AG04449 (cell line): ENCODE measurements around the gene EXTL1.

Experiments used
- CTCF ChIA-PET: fragments of 350-600 bp; formaldehyde crosslinking; extraction: SDS; loops from one replicate; lab custom pipeline; 2021; ENCODE audit warnings: antibody characterized with exemption; lab: Yijun Ruan, JAX
- POLR2A ChIA-PET: fragments of 400-600, 350-600 bp; formaldehyde crosslinking; extraction: SDS; loops from one replicate; lab custom pipeline; 2020; ENCODE audit warnings: antibody characterized with exemption, inconsistent platforms; lab: Yijun Ruan, JAX
- DNase-seq: peaks from one replicate; pipeline ENCODE4 v3.0.0-alpha.2; 2010; ENCODE audit warnings: low read depth, low spot score
- H3K4me3 ChIP-seq: 2 replicates; pipeline ENCODE4 v1.5.1; 2011; ENCODE audit warnings: low read depth, mild to moderate bottlenecking, control low read depth, low read length
- TF ChIP-seq, protein P1 (sequence below): IDR thresholded peaks from one replicate; pipeline ENCODE4 v1.5.1; 2011; ENCODE audit warnings: mild to moderate bottlenecking, moderate library complexity, low read length, control low read depth, inconsistent platforms; ENCODE audit not compliant: insufficient read depth; ENCODE audit errors: missing control alignments

EXTL1 gene

DNA sequence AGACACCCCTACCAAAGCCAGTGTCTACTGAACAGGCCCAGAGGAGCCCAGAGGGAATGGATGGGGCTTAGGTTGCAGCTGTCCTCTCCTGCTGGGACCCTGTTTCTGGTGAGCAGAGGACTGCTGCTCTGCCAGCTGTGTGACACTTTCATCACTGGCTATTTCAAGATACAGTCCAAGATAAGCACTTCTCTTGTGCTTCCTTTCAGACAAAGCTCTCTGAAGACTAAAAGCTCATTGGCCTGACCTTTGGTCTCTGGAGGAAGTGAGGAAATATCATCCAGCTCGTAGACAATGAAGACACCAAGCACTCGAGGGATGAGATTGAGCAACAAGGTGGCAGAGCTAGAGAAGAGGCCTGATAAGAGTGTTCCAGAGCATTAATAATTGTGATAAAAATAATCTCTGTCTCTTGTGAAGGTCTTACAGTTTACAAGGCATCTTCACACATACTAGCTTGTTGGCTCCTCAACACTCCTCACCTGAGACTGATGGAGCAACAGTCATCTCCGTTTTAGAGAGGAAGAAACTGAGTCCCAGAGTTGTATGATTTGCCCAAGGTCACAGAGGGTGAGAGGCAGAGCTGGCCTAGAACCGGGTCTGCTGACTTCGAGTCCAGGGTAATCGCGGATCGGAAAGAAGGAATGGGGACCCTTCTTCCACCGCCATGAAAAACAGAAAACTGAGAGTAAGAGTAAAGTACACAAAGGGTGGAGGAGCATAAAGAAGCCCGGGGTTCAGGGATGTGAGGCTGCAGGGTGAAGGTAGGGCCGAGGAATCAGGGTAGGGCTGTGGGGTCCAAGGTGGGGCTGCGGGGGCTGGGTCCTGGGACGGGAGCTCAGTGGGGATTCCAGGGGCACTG lies 24.4 kb upstream of the EXTL1 start:
- DNase-seq: no peak
- POLR2A ChIA-PET: interaction anchor here (0.6 to 2.1 kb wide), 3 partner anchors 35 to 106 kb away, joined by 4 to 14 read pairs (median 4); no protein-coding TSS in a partner anchor
- CTCF ChIA-PET: interaction anchor here (0.6 to 12.5 kb wide), 28 partner anchors 8 to 199 kb away, joined by 3 to 609 read pairs (median 4); partner anchors contain the start of genes PAQR7 and STMN1
- peak overlapping the region; percentile 67 for H3K4me3 ChIP-seq
- TF ChIP-seq, protein P1, sequence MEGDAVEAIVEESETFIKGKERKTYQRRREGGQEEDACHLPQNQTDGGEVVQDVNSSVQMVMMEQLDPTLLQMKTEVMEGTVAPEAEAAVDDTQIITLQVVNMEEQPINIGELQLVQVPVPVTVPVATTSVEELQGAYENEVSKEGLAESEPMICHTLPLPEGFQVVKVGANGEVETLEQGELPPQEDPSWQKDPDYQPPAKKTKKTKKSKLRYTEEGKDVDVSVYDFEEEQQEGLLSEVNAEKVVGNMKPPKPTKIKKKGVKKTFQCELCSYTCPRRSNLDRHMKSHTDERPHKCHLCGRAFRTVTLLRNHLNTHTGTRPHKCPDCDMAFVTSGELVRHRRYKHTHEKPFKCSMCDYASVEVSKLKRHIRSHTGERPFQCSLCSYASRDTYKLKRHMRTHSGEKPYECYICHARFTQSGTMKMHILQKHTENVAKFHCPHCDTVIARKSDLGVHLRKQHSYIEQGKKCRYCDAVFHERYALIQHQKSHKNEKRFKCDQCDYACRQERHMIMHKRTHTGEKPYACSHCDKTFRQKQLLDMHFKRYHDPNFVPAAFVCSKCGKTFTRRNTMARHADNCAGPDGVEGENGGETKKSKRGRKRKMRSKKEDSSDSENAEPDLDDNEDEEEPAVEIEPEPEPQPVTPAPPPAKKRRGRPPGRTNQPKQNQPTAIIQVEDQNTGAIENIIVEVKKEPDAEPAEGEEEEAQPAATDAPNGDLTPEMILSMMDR: no peak

DNA sequence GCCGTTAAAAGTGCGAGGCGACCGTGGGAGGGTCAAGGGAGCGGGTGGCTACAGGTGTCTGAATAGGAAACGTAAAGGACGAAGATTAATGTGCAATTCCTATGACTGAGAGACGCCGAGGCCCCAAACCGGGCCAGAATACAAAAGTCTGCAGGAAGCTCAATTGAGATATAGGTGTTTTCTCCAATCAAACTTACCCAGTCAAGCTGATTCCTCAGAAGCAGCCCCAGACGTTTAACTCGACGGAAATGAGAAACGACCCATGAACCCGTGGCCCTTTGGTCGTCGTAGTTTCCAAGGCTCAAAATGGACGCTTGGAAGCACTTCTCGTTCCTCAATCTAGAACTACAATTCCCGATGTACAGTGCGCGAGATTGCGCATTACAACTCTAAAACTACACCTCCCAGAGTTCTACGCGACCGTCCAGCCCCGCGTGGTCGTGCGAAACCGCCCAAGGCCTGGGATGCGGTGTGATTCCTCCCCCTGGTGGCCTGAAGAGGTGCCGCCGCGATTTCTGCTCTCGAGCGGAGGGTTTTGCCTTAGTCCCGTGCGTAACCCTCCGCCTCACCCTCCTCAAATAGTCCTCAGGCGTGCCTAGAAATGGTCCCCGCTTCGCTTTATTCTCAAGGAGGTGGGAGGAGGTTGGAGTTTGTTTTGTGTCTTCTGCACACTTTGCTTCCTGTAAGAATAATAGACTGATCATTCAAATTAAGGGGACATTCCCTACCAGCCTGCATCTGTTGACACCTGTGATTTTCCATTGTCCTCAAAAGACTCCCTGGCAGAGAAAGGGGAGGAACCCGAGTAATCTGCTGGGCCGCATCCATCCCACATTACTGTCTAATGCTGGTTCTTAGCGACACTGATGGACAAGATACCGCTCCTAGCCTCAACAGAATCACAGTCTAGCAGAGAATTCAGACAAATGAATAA lies 23.5 kb upstream of the EXTL1 start, which contains the start of gene PAFAH2:
Gene PAFAH2, minus strand, starts transcription at position 236 of the 934 bp plus-strand sequence. CDS start 7,247 bp downstream, outside the sequence.
- TF ChIP-seq, protein P1: peak; percentile 98
- ChIA-PET POLR2A (interaction anchor here (0.5 to 2.1 kb wide), 4 partner anchors 32 to 107 kb away, joined by 4 to 14 read pairs (median 4); no protein-coding TSS in a partner anchor), CTCF (interaction anchor here (0.6 to 12.5 kb wide), 34 partner anchors 8 to 200 kb away, joined by 3 to 609 read pairs (median 4); partner anchors contain the start of genes PAQR7 and STMN1)
- peak; percentile 95 for DNase-seq
- H3K4me3 ChIP-seq: peak within 1 kb of the TSS; percentile 67

DNA sequence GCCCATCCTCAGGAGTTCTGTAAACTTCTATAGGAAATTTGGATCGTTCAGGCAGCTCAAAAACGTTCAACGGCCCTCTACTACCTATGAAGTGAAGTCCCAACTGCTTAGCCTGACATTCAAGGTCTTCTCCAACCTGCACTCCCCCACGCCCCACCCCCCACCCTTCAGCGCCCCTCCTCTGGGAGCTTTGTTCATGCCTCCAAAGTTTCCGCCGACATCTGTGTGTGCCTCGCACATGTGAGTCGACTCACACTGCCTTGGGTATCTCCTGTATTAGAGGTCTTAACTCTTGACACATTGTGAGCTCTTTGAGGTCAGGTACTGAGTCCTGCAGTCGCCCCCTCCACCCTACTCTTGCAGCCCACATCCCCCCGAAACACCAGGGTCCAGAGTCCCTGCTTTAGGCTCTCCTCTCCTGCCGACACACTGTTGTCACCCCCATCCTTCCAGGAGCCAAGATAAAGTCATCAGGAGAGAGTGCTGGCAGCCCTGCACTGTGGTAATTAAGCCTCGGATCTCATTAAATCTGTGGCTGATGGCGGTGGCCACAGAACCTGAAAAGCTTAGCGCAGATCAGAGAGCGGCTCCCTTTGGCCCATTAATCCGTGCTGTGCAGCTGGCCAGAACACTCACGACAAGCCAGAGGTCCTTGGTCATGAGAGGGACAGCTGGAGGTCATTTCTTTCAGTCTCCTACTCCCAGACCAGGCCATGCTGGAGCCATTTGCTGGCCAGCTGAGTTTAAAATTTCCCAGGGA lies 22.4 kb upstream of the EXTL1 start:
- ChIA-PET CTCF (interaction anchor here (0.5 to 12.5 kb wide), 15 partner anchors 9 to 321 kb away, joined by 3 to 609 read pairs (median 3); partner anchors contain the start of genes PAQR7 and STMN1), POLR2A (no interaction called here)
- H3K4me3 ChIP-seq: no peak overlapping the region
- TF ChIP-seq, protein P1: no peak
- DNase-seq: no peak

DNA sequence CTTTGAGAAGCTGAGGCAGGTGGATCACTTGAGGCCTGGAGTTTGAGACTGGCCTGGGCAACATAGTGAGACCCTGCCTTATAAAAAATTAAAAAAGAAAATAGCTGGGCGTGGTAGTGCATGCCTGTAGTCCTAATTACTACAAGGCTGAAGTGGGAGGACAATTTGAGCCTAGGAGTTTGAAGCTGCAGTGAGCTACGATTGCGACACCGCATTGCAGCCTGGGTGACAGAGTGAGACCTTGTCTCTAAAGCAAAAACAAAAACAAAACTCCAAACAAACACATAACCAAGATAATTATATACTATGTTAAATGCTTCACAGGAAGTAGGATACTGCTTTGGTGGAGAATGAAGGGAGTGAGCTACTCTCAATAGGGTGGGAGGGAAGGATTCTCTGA lies 18.3 kb upstream of the EXTL1 start:
- H3K4me3 ChIP-seq: no peak overlapping the region
- ChIA-PET POLR2A (no interaction called here), CTCF (interaction anchor here (1.0 to 12.5 kb wide), 3 partner anchors 10 to 105 kb away, joined by 4 to 609 read pairs (median 22); partner anchors contain the start of gene STMN1)
- TF ChIP-seq, protein P1: no peak
- DNase-seq: no peak

DNA sequence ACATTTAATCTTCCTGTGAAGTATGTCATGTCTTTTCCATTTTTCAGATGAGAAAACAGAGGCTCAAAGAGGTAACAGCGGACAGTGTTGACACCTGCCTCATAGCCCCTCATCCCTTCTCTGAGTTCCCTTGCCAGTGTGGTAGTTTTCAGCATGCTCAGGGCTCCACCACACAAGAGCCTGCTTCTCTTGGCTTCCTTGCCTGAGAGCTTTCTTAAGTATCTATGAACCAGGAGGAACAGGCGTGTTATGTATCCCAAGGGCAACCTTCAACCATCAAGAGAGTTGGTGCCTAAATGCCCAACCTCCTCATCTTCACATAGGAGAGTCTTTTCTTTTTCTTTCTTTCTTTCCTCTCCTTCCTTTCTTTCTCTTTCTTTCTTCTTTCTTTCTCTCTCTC lies 17.8 kb upstream of the EXTL1 start:
- ChIA-PET CTCF (interaction anchor here (1.0 to 12.5 kb wide), 4 partner anchors 10 to 195 kb away, joined by 3 to 609 read pairs (median 13); partner anchors contain the start of gene STMN1), POLR2A (no interaction called here)
- TF ChIP-seq, protein P1: no peak
- DNase-seq: no peak
- no peak overlapping the region for H3K4me3 ChIP-seq
